Right ventricle myocardium superior (tissue), 1 donor: Measurements from ENCODE around the gene ALCAM. TPM values are rescaled to one million over a fixed set of nuclear protein-coding genes. Genes with fewer than 3 reads are reported as not detected.
"Not testable (repeated sequence)": the region's sequence is repeated elsewhere in the genome, so short reads cannot be mapped to it uniquely, and the experiment has no call there.

Experiments used
- ATAC-seq: fragments of 200-7000 bp; cut with Tn5 transposase; one replicate; pipeline ENCODE4 v1.9.1; 2020; ENCODE audit warnings: mild to moderate bottlenecking; ENCODE audit not compliant: poor library complexity
- DNase-seq: peaks from one replicate; pipeline ENCODE4 v3.0.0-alpha.2; 2020
- intact Hi-C: fragments of 100-400 bp; cut with DNase I; formaldehyde crosslinking; loops from one replicate; pipeline ENCODE4 v1.11.2; 2022
- total RNA-seq: library from RNA; stranded (reverse); fragmentation: NEBNext Ultra II Directional; extraction: Animal tissue kit (Norgen Biotek cat#: 25700); gene quantifications from one replicate; pipeline ENCODE4 v1.2.1, GENCODE V29; 2021
- donor health status: DM: no; HTN: yes; CAD: no; lungs with severe emphysema.

ALCAM gene
- total RNA-seq, 1 donor from 2014 or later, result 3.5 TPM

GRCh38 chr3:105373383-105373782 lies 6.7 kb downstream of the ALCAM start:
- no peak for ATAC-seq
- intact Hi-C loops, result no loop called here
- DNase-seq, result no peak

- DNase-seq, result no peak
- intact Hi-C loops, result no loop called here
- ATAC-seq, result no peak
These were observed 9.2 kb downstream of the ALCAM start for GRCh38 chr3:105375750-105376511.

DNA sequence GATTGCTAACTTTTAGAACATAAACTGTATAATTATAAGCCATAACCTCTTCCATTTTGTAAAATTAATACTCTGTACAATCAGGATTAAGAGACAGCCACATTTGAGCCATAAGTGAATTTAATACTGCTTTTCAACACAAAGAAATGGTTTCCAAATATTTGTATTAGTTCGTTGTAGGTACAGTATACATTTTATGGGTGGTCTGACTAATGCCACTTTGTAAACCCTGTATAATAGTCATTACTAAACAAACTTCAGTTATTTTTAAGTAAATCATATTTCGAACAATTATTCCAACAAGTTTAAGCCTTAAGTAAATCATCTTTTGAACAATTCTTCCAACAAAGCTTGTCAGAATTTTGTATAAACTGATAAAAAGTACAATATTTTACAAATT lies 11.0 kb downstream of the ALCAM start:
- ATAC-seq (no peak), DNase-seq (no peak)
- intact Hi-C loops, result no loop called here

DNA sequence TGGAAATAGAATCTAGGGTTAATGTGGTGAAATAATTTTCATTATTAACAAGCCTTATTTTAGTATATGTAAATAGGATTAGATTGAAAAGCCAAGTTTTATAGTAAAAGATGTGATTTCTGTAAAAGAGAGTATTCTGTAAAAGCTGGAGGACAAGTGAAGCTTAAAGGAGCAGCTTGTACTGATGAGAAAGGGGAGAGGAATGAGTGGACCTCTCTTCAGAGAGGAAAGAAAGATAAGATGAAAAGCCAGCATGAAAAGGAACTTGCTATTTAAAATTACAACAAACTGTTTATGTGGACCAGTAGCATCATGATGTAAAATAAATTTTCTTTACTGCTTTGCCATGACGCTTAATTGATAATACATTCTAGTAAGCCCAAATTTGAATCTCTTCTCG lies 18.5 kb downstream of the ALCAM start:
- intact Hi-C loops, result no loop called here
- no peak for ATAC-seq
- no peak for DNase-seq

DNA sequence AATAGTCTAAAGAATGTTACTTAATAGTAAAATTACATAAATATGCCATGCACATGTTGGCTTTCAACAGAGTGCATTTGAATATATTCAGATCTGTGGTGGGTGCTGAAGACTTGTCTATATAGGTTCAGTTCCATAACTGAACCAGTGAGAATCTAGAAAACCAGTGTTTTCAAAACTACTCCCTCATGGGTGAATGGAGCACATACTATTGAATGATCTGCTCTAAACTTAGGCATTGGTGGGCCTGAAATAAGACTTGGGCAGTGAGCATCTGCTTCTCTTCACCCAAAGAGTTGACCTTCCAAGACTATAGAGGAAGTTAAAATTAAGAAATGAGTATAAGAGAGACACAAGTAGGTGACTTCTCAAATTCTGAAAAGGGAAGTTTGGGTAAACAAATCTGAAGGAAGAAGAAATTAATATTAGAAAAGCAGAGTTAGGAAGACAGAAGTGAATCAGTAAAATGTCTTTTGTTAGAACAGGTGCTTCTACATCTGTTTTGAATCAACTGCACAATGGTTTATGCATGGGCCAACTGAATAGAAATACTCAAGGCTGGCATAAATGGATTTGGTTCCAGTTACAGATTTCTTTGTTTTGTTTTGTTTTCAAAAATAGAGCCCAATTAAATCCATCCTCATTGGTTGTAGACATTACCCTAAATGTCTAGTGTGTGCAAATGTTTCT lies 19.3 kb downstream of the ALCAM start:
- DNase-seq (no peak), ATAC-seq (no peak)
- intact Hi-C loops, result no loop called here

- intact Hi-C loops, result no loop called here
- ATAC-seq (no peak), DNase-seq (no peak)
These were observed 20.5 kb downstream of the ALCAM start for GRCh38 chr3:105387122-105387751.

DNA sequence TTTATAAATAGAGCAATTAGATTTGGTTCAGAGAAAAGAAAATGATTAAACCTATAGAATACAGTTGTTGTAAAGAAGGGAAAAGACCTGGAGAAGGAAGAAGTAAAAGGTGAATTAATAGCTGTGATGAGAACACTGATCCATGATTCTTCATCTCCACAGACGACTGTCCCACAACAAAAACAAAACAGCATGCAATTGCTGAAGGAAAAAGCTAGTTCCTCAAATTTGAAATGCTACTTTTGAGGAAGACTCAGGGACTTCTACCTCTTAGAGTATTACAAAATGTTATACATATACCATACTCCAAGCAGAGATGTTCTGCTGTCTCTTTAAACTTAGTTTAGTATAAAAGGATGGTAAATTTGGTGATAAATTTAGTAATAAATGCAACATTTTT lies 21.5 kb downstream of the ALCAM start:
- DNase-seq (no peak), ATAC-seq (no peak)
- intact Hi-C loops, result no loop called here

GRCh38 chr3:105389759-105390158 lies 23.1 kb downstream of the ALCAM start:
- DNase-seq, intact Hi-C loops, ATAC-seq: not testable (repeated sequence)

GRCh38 chr3:105392598-105392997 lies 25.9 kb downstream of the ALCAM start:
- ATAC-seq, DNase-seq, intact Hi-C loops: not testable (repeated sequence)

DNA sequence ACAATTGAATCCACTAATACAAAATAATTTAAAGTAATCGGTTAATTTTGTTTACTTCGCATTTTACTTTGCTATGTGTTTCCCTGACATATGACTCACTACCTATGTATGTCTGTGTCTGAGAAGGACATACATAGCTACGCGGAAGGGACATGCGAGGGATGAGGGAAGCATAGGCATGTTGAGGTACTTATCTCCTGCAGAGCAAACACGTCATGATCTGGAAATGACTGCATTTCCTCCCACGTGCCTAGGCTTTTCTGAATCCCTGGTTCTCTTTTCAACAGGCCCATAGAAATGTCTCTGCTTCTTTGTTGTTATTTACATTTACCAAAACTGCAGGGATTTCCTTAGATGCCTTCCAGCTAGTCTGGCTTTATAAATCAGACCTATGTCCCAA lies 27.5 kb downstream of the ALCAM start:
- DNase-seq (no peak), ATAC-seq (no peak)
- intact Hi-C loops, result no loop called here

DNA sequence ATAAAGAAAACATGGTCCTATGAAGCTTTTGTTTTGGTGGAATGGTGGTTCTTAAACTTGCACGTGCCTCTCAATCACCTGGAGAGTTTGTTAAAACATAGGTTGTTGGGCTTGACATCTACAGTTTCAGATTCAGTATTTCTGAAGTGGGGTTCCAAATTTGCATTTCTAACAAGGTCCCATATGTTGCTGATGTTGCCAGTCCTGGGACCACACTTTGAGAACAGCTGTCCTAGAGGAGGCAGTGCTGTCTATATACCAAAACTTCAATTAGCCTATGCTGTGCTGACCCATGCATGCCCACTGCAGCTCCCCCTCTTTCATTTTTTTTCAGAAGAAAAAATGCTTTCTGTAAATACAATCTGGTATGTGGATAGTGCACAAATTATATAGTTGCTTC lies 31.3 kb downstream of the ALCAM start:
- intact Hi-C loops, result no loop called here
- no peak for DNase-seq
- ATAC-seq, result no peak

DNA sequence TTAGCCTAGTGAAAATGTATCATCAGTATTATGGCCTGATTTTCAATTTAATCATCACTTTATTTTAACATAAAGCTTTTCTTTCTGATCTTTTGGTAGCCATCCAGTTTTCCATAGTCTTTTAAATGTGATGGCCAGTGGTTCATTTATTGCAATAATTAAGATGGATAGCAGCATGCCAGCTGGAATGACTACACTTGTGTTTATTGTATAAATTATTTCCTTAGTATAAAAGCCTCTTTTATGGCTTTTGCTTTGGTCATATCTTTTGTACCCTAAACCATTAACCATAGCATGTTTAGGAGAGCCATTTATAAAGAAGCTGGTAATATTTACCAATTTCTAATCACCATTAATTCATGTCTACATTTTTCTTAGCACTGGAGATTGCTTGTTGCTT lies 31.7 kb downstream of the ALCAM start:
- DNase-seq, result no peak
- intact Hi-C loops, result no loop called here
- no peak for ATAC-seq

DNA sequence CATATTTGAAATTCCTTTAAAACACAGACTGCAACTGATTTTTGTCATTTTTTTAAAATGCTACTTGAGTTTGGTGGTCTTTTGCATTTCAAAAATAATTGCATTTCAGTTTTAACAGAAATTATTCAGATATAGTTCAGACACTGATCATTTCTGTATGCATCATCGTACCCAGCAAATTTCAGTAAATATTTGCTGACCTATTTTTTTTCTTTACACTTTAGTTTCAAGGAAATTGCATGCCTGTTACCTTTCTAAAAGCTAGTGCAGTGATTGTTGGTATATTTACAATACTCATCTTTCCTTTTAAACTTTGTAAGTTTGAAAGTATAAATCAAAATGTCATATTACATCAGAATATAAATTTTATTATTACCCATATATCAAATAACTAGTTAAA lies 32.4 kb downstream of the ALCAM start:
- ATAC-seq (no peak), DNase-seq (no peak)
- intact Hi-C loops, result no loop called here

DNA sequence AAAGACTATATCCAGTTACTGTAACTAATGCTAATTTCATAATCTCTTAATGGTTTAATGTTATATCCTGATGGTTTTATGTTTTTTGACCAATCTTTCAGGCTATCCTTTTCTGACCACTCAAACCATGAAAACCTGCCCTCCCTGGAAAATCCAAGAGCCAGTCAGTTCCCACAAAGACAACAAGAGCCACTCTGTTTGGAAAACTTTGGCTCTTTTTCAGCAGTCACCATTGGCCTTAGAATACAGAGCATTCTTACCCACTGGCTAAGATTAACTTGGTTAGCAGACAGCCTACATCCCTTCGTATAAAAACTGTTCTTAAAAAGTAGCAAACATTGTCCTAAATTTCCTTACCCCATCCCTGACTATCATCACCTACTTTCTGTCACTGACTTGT lies 32.9 kb downstream of the ALCAM start:
- ATAC-seq (no peak), DNase-seq (no peak)
- intact Hi-C loops, result no loop called here

GRCh38 chr3:105401254-105401653 lies 34.5 kb downstream of the ALCAM start:
- ATAC-seq, result no peak
- DNase-seq, result no peak
- intact Hi-C loops, result no loop called here

- ATAC-seq, result no peak
- intact Hi-C loops, result no loop called here
- no peak for DNase-seq
These were observed 35.0 kb downstream of the ALCAM start for GRCh38 chr3:105401691-105402149.

GRCh38 chr3:105402287-105402801 lies 35.6 kb downstream of the ALCAM start:
- intact Hi-C loops, result no loop called here
- DNase-seq, result no peak
- no peak for ATAC-seq

DNA sequence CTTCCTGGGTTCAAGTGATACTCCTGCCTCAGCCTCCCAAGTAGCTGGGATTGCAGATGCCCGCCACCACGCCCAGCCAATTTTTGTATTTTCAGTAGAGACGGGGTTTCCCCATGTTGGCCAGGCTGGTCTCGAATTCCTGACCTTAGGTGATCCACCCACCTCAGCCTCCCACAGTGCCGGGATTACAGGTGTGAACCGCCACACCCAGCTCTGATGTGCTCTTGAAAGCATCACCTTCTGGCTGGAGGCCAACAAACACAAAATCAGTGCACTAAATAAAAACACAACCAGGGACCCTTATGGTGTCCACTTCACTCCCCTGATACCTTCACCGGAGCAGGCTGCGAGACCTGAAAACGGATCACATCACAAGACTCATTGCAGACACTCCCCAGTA lies 36.3 kb downstream of the ALCAM start:
- intact Hi-C loops, ATAC-seq, DNase-seq: not testable (repeated sequence)

GRCh38 chr3:105406268-105406667 lies 39.6 kb downstream of the ALCAM start:
- ATAC-seq, result no peak

DNA sequence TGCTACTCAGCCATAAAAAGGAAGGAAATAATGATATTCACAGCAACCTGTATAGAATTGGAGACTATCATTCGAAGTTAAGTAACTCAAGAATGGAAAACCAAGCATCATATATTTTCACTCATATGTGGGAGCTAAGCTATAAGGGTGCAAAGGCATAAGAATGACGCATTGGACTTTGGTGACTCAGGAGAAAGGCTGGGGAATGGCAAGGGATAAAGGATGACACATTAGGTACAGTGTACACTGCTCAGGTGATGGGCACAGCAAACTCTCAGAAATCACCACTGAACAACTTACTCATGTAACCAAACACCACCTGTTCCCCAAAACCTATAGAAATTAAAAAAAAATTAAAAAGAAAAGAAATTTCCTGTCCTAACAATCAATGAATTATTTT lies 42.7 kb downstream of the ALCAM start:
- no peak for ATAC-seq
- intact Hi-C loops, result no loop called here
- no peak for DNase-seq

More at GRCh38 chr3:105406268-105406667, 39.6 kb downstream of the ALCAM start:
- no peak for DNase-seq
- intact Hi-C loops, result no loop called here
